ENCODE data around the gene PLB1.

Gene PLB1

GRCh38 chr2:28582595-28582994 lies 86.7 kb downstream of the PLB1 start:
- H3K27ac ChIP-seq (ENCODE audit: low read length) = no peak overlapping the region
- peaks cover 11% of the 10 kb centered on the region for H3F3A ChIP-seq (ENCODE audit: insufficient read depth, low read length)
- no peak overlapping the region for H3K4me3 ChIP-seq (ENCODE audit: low read length)
- H4K20me1 ChIP-seq (ENCODE audit: insufficient read depth, low read length) = no peaks in the 10 kb centered on the region
- no peaks in the 10 kb centered on the region for H3K9me2 ChIP-seq (replicated peaks; ENCODE audit: insufficient read depth, low read length)
- no peaks in the 10 kb centered on the region for H3K36me3 ChIP-seq (replicated peaks; ENCODE audit: insufficient read depth, low read length)
- H3K9ac ChIP-seq (ENCODE audit: low read length) = no peak overlapping the region
- no peak for TF ChIP-seq EZH2 (optimal IDR thresholded peaks at IDR 0.05; ENCODE audit: low read depth, low read length)
- TF ChIP-seq, protein P1, sequence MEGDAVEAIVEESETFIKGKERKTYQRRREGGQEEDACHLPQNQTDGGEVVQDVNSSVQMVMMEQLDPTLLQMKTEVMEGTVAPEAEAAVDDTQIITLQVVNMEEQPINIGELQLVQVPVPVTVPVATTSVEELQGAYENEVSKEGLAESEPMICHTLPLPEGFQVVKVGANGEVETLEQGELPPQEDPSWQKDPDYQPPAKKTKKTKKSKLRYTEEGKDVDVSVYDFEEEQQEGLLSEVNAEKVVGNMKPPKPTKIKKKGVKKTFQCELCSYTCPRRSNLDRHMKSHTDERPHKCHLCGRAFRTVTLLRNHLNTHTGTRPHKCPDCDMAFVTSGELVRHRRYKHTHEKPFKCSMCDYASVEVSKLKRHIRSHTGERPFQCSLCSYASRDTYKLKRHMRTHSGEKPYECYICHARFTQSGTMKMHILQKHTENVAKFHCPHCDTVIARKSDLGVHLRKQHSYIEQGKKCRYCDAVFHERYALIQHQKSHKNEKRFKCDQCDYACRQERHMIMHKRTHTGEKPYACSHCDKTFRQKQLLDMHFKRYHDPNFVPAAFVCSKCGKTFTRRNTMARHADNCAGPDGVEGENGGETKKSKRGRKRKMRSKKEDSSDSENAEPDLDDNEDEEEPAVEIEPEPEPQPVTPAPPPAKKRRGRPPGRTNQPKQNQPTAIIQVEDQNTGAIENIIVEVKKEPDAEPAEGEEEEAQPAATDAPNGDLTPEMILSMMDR (IDR thresholded peaks at IDR 0.05; ENCODE audit: low read length) = no peak
- TF ChIP-seq EZH2phosphoT487 (IDR thresholded peaks at IDR 0.05; ENCODE audit: low read length) = no peak
- no peak overlapping the region for H2AFZ ChIP-seq (ENCODE audit: low read length)
- H3K4me1 ChIP-seq (ENCODE audit: low read length) = peaks cover 8% of the 10 kb centered on the region
- no peaks in the 10 kb centered on the region for H3K79me2 ChIP-seq (ENCODE audit: low read length)
- DNase-seq = no peak
- H3K9me3 ChIP-seq (replicated peaks; ENCODE audit: insufficient read depth, low read length) = no peaks in the 10 kb centered on the region
- no peaks in the 10 kb centered on the region for H3K27me3 ChIP-seq (replicated peaks; ENCODE audit: insufficient read depth, low read length)
- no peak overlapping the region for H3K4me2 ChIP-seq (ENCODE audit: low read depth, low read length)

GRCh38 chr2:28583899-28584553 lies 88.2 kb downstream of the PLB1 start:
- H3F3A ChIP-seq (ENCODE audit: insufficient read depth, low read length) = peaks cover 11% of the 10 kb centered on the region
- peaks cover 17% of the 10 kb centered on the region for H3K4me1 ChIP-seq (ENCODE audit: low read length)
- H2AFZ ChIP-seq (ENCODE audit: low read length) = no peak overlapping the region
- H3K9me3 ChIP-seq (replicated peaks; ENCODE audit: insufficient read depth, low read length) = no peaks in the 10 kb centered on the region
- H3K36me3 ChIP-seq (replicated peaks; ENCODE audit: insufficient read depth, low read length) = no peaks in the 10 kb centered on the region
- H4K20me1 ChIP-seq (ENCODE audit: insufficient read depth, low read length) = no peaks in the 10 kb centered on the region
- no peaks in the 10 kb centered on the region for H3K27me3 ChIP-seq (replicated peaks; ENCODE audit: insufficient read depth, low read length)
- H3K9ac ChIP-seq (ENCODE audit: low read length) = no peak overlapping the region
- H3K9me2 ChIP-seq (replicated peaks; ENCODE audit: insufficient read depth, low read length) = no peaks in the 10 kb centered on the region
- no peak overlapping the region for H3K4me2 ChIP-seq (ENCODE audit: low read depth, low read length)
- no peaks in the 10 kb centered on the region for H3K79me2 ChIP-seq (ENCODE audit: low read length)
- no peak for DNase-seq
- H3K27ac ChIP-seq (ENCODE audit: low read length) = no peak overlapping the region
- TF ChIP-seq, protein P1 (IDR thresholded peaks at IDR 0.05; ENCODE audit: low read length) = no peak
- H3K4me3 ChIP-seq (ENCODE audit: low read length) = no peak overlapping the region

- no peaks in the 10 kb centered on the region for H3K36me3 ChIP-seq (replicated peaks; ENCODE audit: insufficient read depth, low read length)
- TF ChIP-seq EZH2 (optimal IDR thresholded peaks at IDR 0.05; ENCODE audit: low read depth, low read length) (no peak), EZH2phosphoT487 (IDR thresholded peaks at IDR 0.05; ENCODE audit: low read length) (no peak)
- TF ChIP-seq, protein P1 (IDR thresholded peaks at IDR 0.05; ENCODE audit: low read length) = no peak
- no peaks in the 10 kb centered on the region for H3K9me3 ChIP-seq (replicated peaks; ENCODE audit: insufficient read depth, low read length)
- H3K9ac ChIP-seq (ENCODE audit: low read length) = no peak overlapping the region
- DNase-seq = peak; percentile 95
- H3F3A ChIP-seq (ENCODE audit: insufficient read depth, low read length) = peaks cover 11% of the 10 kb centered on the region
- no peaks in the 10 kb centered on the region for H4K20me1 ChIP-seq (ENCODE audit: insufficient read depth, low read length)
- H3K4me2 ChIP-seq (ENCODE audit: low read depth, low read length) = peak overlapping the region; percentile 23; the same call in 1 of the 2 replicates
- H3K79me2 ChIP-seq (ENCODE audit: low read length) = no peaks in the 10 kb centered on the region
- H3K27me3 ChIP-seq (replicated peaks; ENCODE audit: insufficient read depth, low read length) = no peaks in the 10 kb centered on the region
- no peaks in the 10 kb centered on the region for H3K9me2 ChIP-seq (replicated peaks; ENCODE audit: insufficient read depth, low read length)
- H3K4me1 ChIP-seq (ENCODE audit: low read length) = peaks cover 17% of the 10 kb centered on the region
- H3K4me3 ChIP-seq (ENCODE audit: low read length) = no peak overlapping the region
- H3K27ac ChIP-seq (ENCODE audit: low read length) = peak overlapping the region; percentile 47; the same call in 1 of the 2 replicates
- H2AFZ ChIP-seq (ENCODE audit: low read length) = no peak overlapping the region
These were observed 91.0 kb downstream of the PLB1 start for GRCh38 chr2:28586867-28587266.

Measured in MM.1S (cell line).